ENCODE results near the gene DOCK9.

DOCK9 gene

GRCh38 chr13:98875146-98875729 lies 102.6 kb downstream of the DOCK9 start:
- no peak overlapping the region for H2AFZ ChIP-seq (ENCODE audit: low read depth)
- peak overlapping the region; percentile 34; the same call in 1 of the 2 replicates for H3K4me2 ChIP-seq
- H3K27ac ChIP-seq = peak overlapping the region; percentile 8; the same call in 1 of the 2 replicates
- no peaks in the 10 kb centered on the region for H3K36me3 ChIP-seq (ENCODE audit: insufficient read depth)
- H4K20me1 ChIP-seq (ENCODE audit: insufficient read depth) = no peaks in the 10 kb centered on the region
- no peak for TF ChIP-seq CTCF (conservative IDR thresholded peaks at IDR 0.05; ENCODE audit: low read depth, low read length)
- no peaks in the 10 kb centered on the region for H3K27me3 ChIP-seq (ENCODE audit: insufficient read depth, low read depth)
- peaks cover 23% of the 10 kb centered on the region for H3K4me1 ChIP-seq (ENCODE audit: low read depth, poor library complexity, severe bottlenecking)
- H3K79me2 ChIP-seq (ENCODE audit: insufficient read depth, low read depth) = no peaks in the 10 kb centered on the region
- no peak overlapping the region for H3K9ac ChIP-seq
- no peak overlapping the region for H3K4me3 ChIP-seq (IDR thresholded peaks at IDR 0.05; ENCODE audit: insufficient read depth, low read depth, low read length)

- Histone ChIP-seq H3K4me2 (no peak overlapping the region), H3K36me3 (ENCODE audit: insufficient read depth) (no peaks in the 10 kb centered on the region), H3K9ac (no peak overlapping the region), H4K20me1 (ENCODE audit: insufficient read depth) (no peaks in the 10 kb centered on the region), H3K79me2 (ENCODE audit: insufficient read depth, low read depth) (no peaks in the 10 kb centered on the region), H3K4me3 (IDR thresholded peaks at IDR 0.05; ENCODE audit: insufficient read depth, low read depth, low read length) (no peak overlapping the region), H3K4me1 (ENCODE audit: low read depth, poor library complexity, severe bottlenecking) (peaks cover 23% of the 10 kb centered on the region), H2AFZ (ENCODE audit: low read depth) (no peak overlapping the region), H3K27ac (no peak overlapping the region), H3K27me3 (ENCODE audit: insufficient read depth, low read depth) (no peaks in the 10 kb centered on the region)
- no peak for TF ChIP-seq CTCF (conservative IDR thresholded peaks at IDR 0.05; ENCODE audit: low read depth, low read length)
Measured at GRCh38 chr13:98874029-98874397, 103.9 kb downstream of the DOCK9 start.

- H2AFZ ChIP-seq (ENCODE audit: low read depth) = no peak overlapping the region
- no peak overlapping the region for H3K4me3 ChIP-seq (IDR thresholded peaks at IDR 0.05; ENCODE audit: insufficient read depth, low read depth, low read length)
- no peak overlapping the region for H3K4me2 ChIP-seq
- H3K79me2 ChIP-seq (ENCODE audit: insufficient read depth, low read depth) = no peaks in the 10 kb centered on the region
- no peaks in the 10 kb centered on the region for H3K36me3 ChIP-seq (ENCODE audit: insufficient read depth)
- TF ChIP-seq CTCF (conservative IDR thresholded peaks at IDR 0.05; ENCODE audit: low read depth, low read length) = no peak
- no peak overlapping the region for H3K9ac ChIP-seq
- H3K4me1 ChIP-seq (ENCODE audit: low read depth, poor library complexity, severe bottlenecking) = peaks cover 23% of the 10 kb centered on the region
- no peaks in the 10 kb centered on the region for H4K20me1 ChIP-seq (ENCODE audit: insufficient read depth)
- H3K27me3 ChIP-seq (ENCODE audit: insufficient read depth, low read depth) = no peaks in the 10 kb centered on the region
- H3K27ac ChIP-seq = no peak overlapping the region
Measured at GRCh38 chr13:98873377-98874028, 104.4 kb downstream of the DOCK9 start.

GRCh38 chr13:98871727-98872126 lies 106.1 kb downstream of the DOCK9 start:
- H2AFZ ChIP-seq (ENCODE audit: low read depth) = no peak overlapping the region
- no peak overlapping the region for H3K4me2 ChIP-seq
- no peak overlapping the region for H3K9ac ChIP-seq
- no peaks in the 10 kb centered on the region for H3K36me3 ChIP-seq (ENCODE audit: insufficient read depth)
- no peaks in the 10 kb centered on the region for H3K27me3 ChIP-seq (ENCODE audit: insufficient read depth, low read depth)
- peaks cover 23% of the 10 kb centered on the region for H3K4me1 ChIP-seq (ENCODE audit: low read depth, poor library complexity, severe bottlenecking)
- no peaks in the 10 kb centered on the region for H4K20me1 ChIP-seq (ENCODE audit: insufficient read depth)
- H3K27ac ChIP-seq = no peak overlapping the region
- no peak for TF ChIP-seq CTCF (conservative IDR thresholded peaks at IDR 0.05; ENCODE audit: low read depth, low read length)
- H3K79me2 ChIP-seq (ENCODE audit: insufficient read depth, low read depth) = no peaks in the 10 kb centered on the region
- H3K4me3 ChIP-seq (IDR thresholded peaks at IDR 0.05; ENCODE audit: insufficient read depth, low read depth, low read length) = no peak overlapping the region
